HCT116 (cell line): Measurements from ENCODE around the gene CCDC91. TPM values are rescaled to one million over a fixed set of nuclear protein-coding genes. Genes with fewer than 3 reads are reported as not detected.

Experiments used
- ATAC-seq: fragments of 200-7000 bp; cut with Tn5 transposase; 2 replicates; pipeline ENCODE4 v1.9.1; 2020; ENCODE audit warnings: mild to moderate bottlenecking, moderate library complexity
- BruUV-seq: library from RNA; stranded (reverse); fragments of 400-500 nt; replicated peaks from 2 replicates; lab custom pipeline; 2021; lab: Mats Ljungman, UMichigan
- CTCF ChIA-PET: fragments of 300-600 bp; sonication (Branson Sonifier 250); formaldehyde crosslinking; loops from one replicate; lab custom pipeline; 2021; ENCODE audit warnings: antibody characterized with exemption; lab: Charles Lee
- POLR2A ChIA-PET: fragments of 300-600, 350-600 bp; sonication (Branson Sonifier 250); formaldehyde crosslinking; loops from one replicate; lab custom pipeline; 2021; ENCODE audit warnings: antibody characterized with exemption; lab: Charles Lee
- RAD21 ChIA-PET, 2 experiments: fragments of 300-600 bp; sonication (Branson Sonifier 250); formaldehyde crosslinking; loops; one replicate each; lab custom pipeline; 2023; ENCODE audit warnings: low total read pairs in 2 of 2; ENCODE audit not compliant: uncharacterized antibody in 2 of 2, unreplicated experiment in 2 of 2, low non-redundant PET in 1 of 2; lab: Charles Lee
- DNase-seq: peaks from one replicate; pipeline ENCODE4 v3.0.0-alpha.2; 2010; ENCODE audit warnings: low read depth, low spot score
- H2AFZ ChIP-seq: fragments of 200-600 bp; shearing (Covaris generic), sonication (generic); 2 replicates; pipeline ENCODE4 v1.6.1; 2017; ENCODE audit warnings: low read depth, mixed run types, mixed read lengths, antibody characterized with exemption, low read length; ENCODE audit not compliant: poor library complexity, severe bottlenecking
- H3K27ac ChIP-seq: 2 replicates; pipeline ENCODE4 v1.5.1; 2012; ENCODE audit warnings: low read depth, low read length
- H3K27me3 ChIP-seq: fragments of 200-600 bp; sonication (generic); 2 replicates; pipeline ENCODE4 v1.6.1; 2016; ENCODE audit warnings: mixed run types, low read length, mixed read lengths; ENCODE audit not compliant: insufficient read depth
- H3K36me3 ChIP-seq, 2 experiments: fragments of 200-500 bp in 1 of 2; fragments of 200-600 bp in 1 of 2; sonication (Bioruptor generic) in 1 of 2; sonication (generic) in 1 of 2; 2 replicates each; pipeline versions ENCODE4 v1.5.1 to v1.6.1; 2014 to 2016; ENCODE audit warnings: low read length in 2 of 2, inconsistent platforms in 1 of 2, mixed read lengths in 1 of 2, mixed run types in 1 of 2; ENCODE audit not compliant: insufficient read depth in 2 of 2, control insufficient read depth in 1 of 2
- H3K4me1 ChIP-seq, 2 experiments: fragments of 200-600 bp in 1 of 2; sonication (generic) in 1 of 2; 2 replicates each; pipeline versions ENCODE4 v1.5.1 to v1.6.1; 2012 to 2017; ENCODE audit warnings: low read length in 2 of 2, inconsistent platforms in 1 of 2, mild to moderate bottlenecking in 1 of 2, mixed read lengths in 1 of 2, mixed run types in 1 of 2, moderate library complexity in 1 of 2; ENCODE audit not compliant: insufficient read depth in 2 of 2, control insufficient read depth in 1 of 2
- H3K4me2 ChIP-seq: fragments of 200-600 bp; sonication (generic); 2 replicates; pipeline ENCODE4 v1.6.1; 2017; ENCODE audit warnings: mixed run types, low read length, mixed read lengths
- H3K4me3 ChIP-seq, 2 experiments: fragments of 200-600 bp in 1 of 2; sonication (generic) in 1 of 2; replicated peaks in 1 of 2; 2 replicates each; pipeline ENCODE4 v1.5.1; 2011 to 2016; ENCODE audit warnings: low read length in 2 of 2, control low read depth in 1 of 2, low read depth in 1 of 2, mild to moderate bottlenecking in 1 of 2, mixed read lengths in 1 of 2, mixed run types in 1 of 2
- H3K79me2 ChIP-seq: fragments of 200-600 bp; sonication (generic); 2 replicates; pipeline ENCODE4 v1.6.1; 2017; ENCODE audit warnings: mild to moderate bottlenecking, mixed run types, low read length, moderate library complexity, mixed read lengths; ENCODE audit not compliant: insufficient read depth
- H3K9ac ChIP-seq: fragments of 200-600 bp; sonication (generic); 2 replicates; pipeline ENCODE4 v1.6.1; 2016; ENCODE audit warnings: low read length, mixed read lengths
- H3K9me2 ChIP-seq: fragments of 200-600 bp; sonication (generic), shearing (Covaris generic); 2 replicates; pipeline ENCODE4 v1.6.1; 2017; ENCODE audit warnings: mixed run types, mild to moderate bottlenecking, moderate library complexity; ENCODE audit not compliant: insufficient read depth
- H3K9me3 ChIP-seq, 2 experiments: fragments of 200-500 bp in 1 of 2; fragments of 200-600 bp in 1 of 2; sonication (Bioruptor generic) in 1 of 2; sonication (generic) in 1 of 2; 2 replicates each; pipeline ENCODE4 v1.6.1; 2014 to 2017; ENCODE audit warnings: low read length in 2 of 2, mixed read lengths in 2 of 2, inconsistent platforms in 1 of 2, low read depth in 1 of 2, mild to moderate bottlenecking in 1 of 2, mixed run types in 1 of 2, moderate library complexity in 1 of 2; ENCODE audit not compliant: control insufficient read depth in 1 of 2, insufficient read depth in 1 of 2
- H4K20me1 ChIP-seq: fragments of 200-600 bp; sonication (generic), shearing (Covaris generic); 2 replicates; pipeline ENCODE4 v1.6.1; 2017; ENCODE audit warnings: mixed run types, mild to moderate bottlenecking, moderate library complexity; ENCODE audit not compliant: insufficient read depth
- CEBPB ChIP-seq: IDR thresholded peaks from 2 replicates; pipeline ENCODE4 v1.6.1; 2012; ENCODE audit warnings: low read depth
- JUND ChIP-seq: IDR thresholded peaks from 2 replicates; pipeline ENCODE4 v1.6.1; 2012
- POLR2A ChIP-seq: IDR thresholded peaks from 2 replicates; pipeline ENCODE4 v1.7.0; 2011; ENCODE audit warnings: borderline replicate concordance; ENCODE audit not compliant: insufficient read depth, insufficient read length; ENCODE audit errors: extremely low read depth
- POLR2AphosphoS5 ChIP-seq: IDR thresholded peaks from 2 replicates; pipeline ENCODE4 v1.6.1; 2011; ENCODE audit warnings: mild to moderate bottlenecking, low read depth, low read length, moderate library complexity
- RAD21 ChIP-seq: IDR thresholded peaks from 2 replicates; pipeline ENCODE4 v1.6.1; 2012; ENCODE audit warnings: low read depth, mild to moderate bottlenecking
- REST ChIP-seq: IDR thresholded peaks from 2 replicates; pipeline ENCODE4 v1.6.1; 2012; ENCODE audit warnings: low read depth
- TCF7L2 ChIP-seq: IDR thresholded peaks from 2 replicates; pipeline ENCODE4 v1.7.0; 2011; ENCODE audit warnings: borderline replicate concordance, inconsistent platforms; ENCODE audit not compliant: insufficient read depth, insufficient read length; ENCODE audit errors: extremely low read depth
- YY1 ChIP-seq: IDR thresholded peaks from 2 replicates; pipeline ENCODE4 v1.6.1; 2011; ENCODE audit warnings: low read length, low read depth, moderate library complexity, mild to moderate bottlenecking; ENCODE audit not compliant: insufficient replicate concordance; ENCODE audit errors: extremely low read depth
- ZFX ChIP-seq: fragments of 450-650 bp; IDR thresholded peaks from 2 replicates; pipeline ENCODE4 v1.6.1; 2017
- ZNF274 ChIP-seq: fragments of 200-500 bp; sonication (Bioruptor generic); IDR thresholded peaks from 2 replicates; pipeline ENCODE4 v1.6.1; 2014; ENCODE audit warnings: mild to moderate bottlenecking, low read depth, low read length, inconsistent platforms
- intact Hi-C: fragments of 100-400 bp; cut with micrococcal nuclease; formaldehyde crosslinking; loops from 2 replicates; pipeline ENCODE4 v1.10.0; 2022
- total RNA-seq: library from RNA; stranded (reverse); gene quantifications from one replicate; pipeline ENCODE4 v1.2.1, GENCODE V29; 2021; ENCODE audit not compliant: unreplicated experiment

Gene CCDC91
- total RNA-seq, 1 experiment from 2014 or later = 18.1 TPM

- TF ChIP-seq REST (no peak), ZNF274 (no peak), JUND (peak; percentile 67)
These were observed 360.8 kb downstream of the CCDC91 start (continued) for GRCh38 chr12:28550757-28551704.

DNA sequence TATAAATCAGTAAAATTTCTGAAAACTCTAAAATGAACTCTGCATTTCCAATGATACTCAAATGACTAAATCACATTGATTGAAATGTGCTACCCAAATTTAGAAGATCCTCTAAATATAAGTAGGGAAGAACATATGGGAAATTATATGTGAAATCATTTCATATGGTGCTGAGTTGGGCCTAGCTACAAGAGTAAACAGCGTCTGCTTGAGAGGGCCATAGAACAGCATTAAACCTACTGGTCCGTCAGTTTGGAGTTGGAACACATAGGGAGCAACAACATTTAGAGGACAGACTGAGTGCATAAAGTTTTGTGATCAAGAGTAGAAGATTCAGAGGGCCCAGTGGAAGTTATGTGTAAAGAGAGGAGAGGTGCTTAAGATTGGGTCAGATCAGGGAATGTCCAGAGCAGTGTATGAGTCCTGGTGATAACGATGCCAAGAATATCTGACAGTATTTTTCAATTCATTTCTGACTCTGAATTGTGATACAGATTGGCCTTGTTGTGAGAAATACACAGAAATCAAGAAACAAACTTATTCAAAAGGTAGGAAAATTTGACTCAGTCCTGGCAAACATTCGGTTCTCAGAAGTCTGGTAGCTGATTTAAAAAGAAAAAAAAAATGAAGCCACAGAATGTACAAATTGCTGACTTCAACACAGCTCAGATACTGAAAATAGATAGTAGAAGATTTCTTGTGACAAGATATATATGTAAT, 362.2 kb downstream of the CCDC91 start:
- DNase-seq (no peak), ATAC-seq (no peak)
- no TSS peak for BruUV-seq
- Histone ChIP-seq H3K79me2 (no peaks in the 10 kb centered on the region), H2AFZ (no peak overlapping the region)
- TF ChIP-seq POLR2AphosphoS5 = no peak
- TF ChIP-seq YY1 = no peak
- no peak for TF ChIP-seq CEBPB
- no peak for TF ChIP-seq RAD21
- TF ChIP-seq TCF7L2 = no peak
- TF ChIP-seq POLR2A = no peak
- TF ChIP-seq ZFX = no peak
- TF ChIP-seq, all 23 proteins: peak for 0
- Histone ChIP-seq H3K9me3 (no peaks in the 10 kb centered on the region), H3K36me3 (no peaks in the 10 kb centered on the region), H3K27ac (no peak overlapping the region), H3K4me2 (no peak overlapping the region), H3K27me3 (no peaks in the 10 kb centered on the region), H3K9me2 (no peaks in the 10 kb centered on the region), H3K4me3 (no peak overlapping the region), H3K4me1 (peaks cover 14 to 15% of the 10 kb centered on the region in 2 experiments), H4K20me1 (no peaks in the 10 kb centered on the region), H3K9ac (no peak overlapping the region)
- ChIA-PET POLR2A (no interaction called here), RAD21 (no interaction called here), CTCF (no interaction called here)
- intact Hi-C loops = no loop called here
